ENCODE measurements around the gene AK3. TPM values are rescaled to one million over a fixed set of nuclear protein-coding genes. Genes with fewer than 3 reads are reported as not detected.

AK3 gene
- total and polyA plus RNA-seq, 10 of the 15 experiments (the other 5 are each of a cell fraction or from before 2014, with no cell fraction given): 14.2 to 86.6 (median 43.9) TPM

GRCh38 chr9:4666042-4666699 lies 74.8 kb downstream of the AK3 start, which contains the start of gene SPATA6L (continued):
- no peak for TF ChIP-seq NFYA (IDR thresholded peaks at IDR 0.05; ENCODE audit: borderline replicate concordance, low read depth, low read length)
- TF ChIP-seq HDAC2 (IDR thresholded peaks at IDR 0.05): no peak
- no peak for TF ChIP-seq BCL3 (IDR thresholded peaks at IDR 0.05; ENCODE audit: borderline replicate concordance, insufficient read depth, low read depth, low read length, poor library complexity, severe bottlenecking)
- no peak for TF ChIP-seq CBX3 (IDR thresholded peaks at IDR 0.05; ENCODE audit: borderline replicate concordance, low read depth)
- no peak for TF ChIP-seq SREBF1 (IDR thresholded peaks at IDR 0.05; ENCODE audit: low read length)
- no peak; the same call in 1 of the 2 replicates for TF ChIP-seq ZNF687 (IDR thresholded peaks at IDR 0.05)
- TF ChIP-seq SMAD1 (IDR thresholded peaks at IDR 0.05; ENCODE audit: low read depth, partially characterized antibody): no peak
- no peak; the same call in 1 of the 2 replicates for TF ChIP-seq JUNB (IDR thresholded peaks at IDR 0.05)
- TF ChIP-seq NBN (IDR thresholded peaks at IDR 0.05): peak; percentile 52; the same call in 1 of the 2 replicates
- TF ChIP-seq EED (IDR thresholded peaks at IDR 0.05; ENCODE audit: low read depth): peak; percentile 77
- no peak for TF ChIP-seq CHD4 (IDR thresholded peaks at IDR 0.05)
- no peak for TF ChIP-seq HDGF (IDR thresholded peaks at IDR 0.05)
- no peak for TF ChIP-seq ZZZ3 (IDR thresholded peaks at IDR 0.05; ENCODE audit: control insufficient read depth, insufficient read length, low read depth)
- TF ChIP-seq GATAD2B (conservative IDR thresholded peaks at IDR 0.05; ENCODE audit: low read depth): no peak; the same call in 1 of the 2 replicates
- TF ChIP-seq BCLAF1 (IDR thresholded peaks at IDR 0.05): no peak
- TF ChIP-seq ZNF592 (IDR thresholded peaks at IDR 0.05): no peak
- TF ChIP-seq RELA (IDR thresholded peaks at IDR 0.05; ENCODE audit: borderline replicate concordance, partially characterized antibody): no peak
